ENCODE measurements around the gene NTNG2. TPM values are rescaled to one million over a fixed set of nuclear protein-coding genes. Genes with fewer than 3 reads are reported as not detected.
A peak's percentile ranks its signal among the peaks of the same experiment; 100 is the strongest.

Gene NTNG2, protein sequence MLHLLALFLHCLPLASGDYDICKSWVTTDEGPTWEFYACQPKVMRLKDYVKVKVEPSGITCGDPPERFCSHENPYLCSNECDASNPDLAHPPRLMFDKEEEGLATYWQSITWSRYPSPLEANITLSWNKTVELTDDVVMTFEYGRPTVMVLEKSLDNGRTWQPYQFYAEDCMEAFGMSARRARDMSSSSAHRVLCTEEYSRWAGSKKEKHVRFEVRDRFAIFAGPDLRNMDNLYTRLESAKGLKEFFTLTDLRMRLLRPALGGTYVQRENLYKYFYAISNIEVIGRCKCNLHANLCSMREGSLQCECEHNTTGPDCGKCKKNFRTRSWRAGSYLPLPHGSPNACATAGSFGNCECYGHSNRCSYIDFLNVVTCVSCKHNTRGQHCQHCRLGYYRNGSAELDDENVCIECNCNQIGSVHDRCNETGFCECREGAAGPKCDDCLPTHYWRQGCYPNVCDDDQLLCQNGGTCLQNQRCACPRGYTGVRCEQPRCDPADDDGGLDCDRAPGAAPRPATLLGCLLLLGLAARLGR
- 10 to 100 TPM in 4 of 9 donors, 1 to 10 TPM in 5; 1.1 to 21.6 (median 9.2) TPM for total RNA-seq
- polyA plus RNA-seq: 1 to 10 TPM in 2 of 3 donors, under 1 TPM in 1; 0.37 to 6.0 (median 2.2) TPM
- long read RNA-seq, donor 1: 0 reads
- long read RNA-seq, donor 2, partial matches to known transcripts: 0 of 1 reads
- long read RNA-seq, donor 2, other reads (novel, unspliced or antisense): 0 of 1 reads
- long read RNA-seq, donor 3, partial matches to known transcripts: 0 of 1 reads
- long read RNA-seq, donor 3, other reads (novel, unspliced or antisense): 0 of 1 reads
- long read RNA-seq, donor 4: 0 reads
- long read RNA-seq, donor 5, full-length matches to known transcripts: 8 of 22 reads
- long read RNA-seq, donor 5, partial matches to known transcripts: 1 of 22 reads
- long read RNA-seq, donor 5, other reads (novel, unspliced or antisense): 13 of 22 reads
- long read RNA-seq, donor 6: 0 reads
- long read RNA-seq, donor 7: 0 reads
- long read RNA-seq, donor 8, partial matches to known transcripts: 0 of 1 reads
- long read RNA-seq, donor 8, other reads (novel, unspliced or antisense): 0 of 1 reads
- long read RNA-seq, donor 9: 0 reads
- long read RNA-seq, donor 10: 0 reads

DNA sequence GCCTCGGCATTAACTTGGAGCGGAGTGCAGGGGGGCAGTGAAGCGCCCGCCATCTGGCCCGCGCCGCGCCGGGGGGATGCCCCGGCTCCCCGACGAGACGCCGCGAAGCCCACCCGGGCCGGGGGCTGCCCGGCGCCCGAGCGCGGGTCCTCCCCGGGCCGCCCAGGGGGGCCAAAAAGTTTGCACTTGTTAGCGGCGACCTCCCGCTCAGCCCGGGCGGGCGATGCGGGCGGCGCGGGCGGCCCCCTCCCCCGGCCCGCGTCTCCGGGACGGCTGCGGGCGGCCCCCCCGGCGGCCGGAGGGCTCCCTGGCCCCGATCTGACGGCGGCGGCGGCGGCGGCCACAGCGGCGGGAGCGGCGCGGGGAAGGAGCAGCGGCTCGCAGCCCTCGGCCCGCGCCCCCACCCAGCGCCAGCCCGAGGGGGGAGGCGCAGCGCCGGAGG lies at the start of gene NTNG2:
NTNG2 (plus strand) TSS at position 316 of the 442 bp plus-strand sequence. CDS start 4,774 bp downstream, outside the sequence.
- peak within 1 kb of the TSS in 1 of 5 donors; percentile 69 for H3K27ac ChIP-seq
- intact Hi-C loops (cut with DNase I): loop anchor here in 1 of 2 donors (10.0 kb wide), 1 partner anchor 757 kb away; no protein-coding TSS in a partner anchor
- no peaks in the 10 kb centered on the region for H3K36me3 ChIP-seq (replicated peaks in 1 of 2)
- peaks cover 17% of the 10 kb centered on the region for H3K27me3 ChIP-seq
- no peak for TF ChIP-seq POLR2A (IDR thresholded peaks at IDR 0.05)
- H3K4me3 ChIP-seq: peak within 1 kb of the TSS in 3 of 4 donors; percentile 66 to 95 (median 70)
- DNase-seq: no peak
- 0 to 2% (median 1%) methylated on average over 21 to 62 of the region's 67 CpGs; no CpG with 5 or more reads in 1 of the 4 donors for WGBS, 4 donors
- H3K9me3 ChIP-seq (replicated peaks in 1 of 3): no peaks in the 10 kb centered on the region
- H3K4me1 ChIP-seq (replicated peaks in 1 of 2): peaks cover 19 to 41% of the 10 kb centered on the region in 2 donors

DNA sequence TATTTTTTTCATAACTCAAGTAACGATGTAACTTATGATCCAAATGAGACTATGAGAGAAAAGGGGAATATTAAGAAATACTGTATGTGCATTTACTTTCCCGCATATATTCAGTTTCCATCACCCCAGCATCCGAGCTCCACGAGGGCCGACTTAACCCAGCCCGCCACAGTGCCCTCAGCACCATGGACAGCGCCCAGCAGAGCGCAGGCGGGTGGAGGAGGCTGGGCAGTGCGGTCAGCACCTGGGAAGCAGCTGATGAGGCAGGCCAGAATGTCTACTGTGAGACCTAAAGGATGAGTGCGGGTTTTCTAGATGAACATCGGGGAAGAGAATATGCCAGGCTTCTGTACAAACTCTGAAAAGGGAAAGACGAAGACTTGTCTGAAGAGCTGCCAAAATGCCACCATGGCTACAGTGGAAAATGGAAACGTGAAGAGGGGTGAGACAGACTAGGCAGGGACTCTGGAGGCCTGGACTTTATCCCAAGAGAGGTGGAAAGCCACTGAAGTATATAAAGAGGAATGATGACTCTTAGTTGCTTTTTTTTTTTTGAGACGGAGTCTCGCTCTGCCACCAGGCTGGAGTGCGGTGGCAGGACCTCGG lies 47.7 kb upstream of the NTNG2 start:
- H3K4me3 ChIP-seq: no peak overlapping the region
- no peaks in the 10 kb centered on the region for H3K36me3 ChIP-seq (replicated peaks in 1 of 2)
- TF ChIP-seq, protein P1, sequence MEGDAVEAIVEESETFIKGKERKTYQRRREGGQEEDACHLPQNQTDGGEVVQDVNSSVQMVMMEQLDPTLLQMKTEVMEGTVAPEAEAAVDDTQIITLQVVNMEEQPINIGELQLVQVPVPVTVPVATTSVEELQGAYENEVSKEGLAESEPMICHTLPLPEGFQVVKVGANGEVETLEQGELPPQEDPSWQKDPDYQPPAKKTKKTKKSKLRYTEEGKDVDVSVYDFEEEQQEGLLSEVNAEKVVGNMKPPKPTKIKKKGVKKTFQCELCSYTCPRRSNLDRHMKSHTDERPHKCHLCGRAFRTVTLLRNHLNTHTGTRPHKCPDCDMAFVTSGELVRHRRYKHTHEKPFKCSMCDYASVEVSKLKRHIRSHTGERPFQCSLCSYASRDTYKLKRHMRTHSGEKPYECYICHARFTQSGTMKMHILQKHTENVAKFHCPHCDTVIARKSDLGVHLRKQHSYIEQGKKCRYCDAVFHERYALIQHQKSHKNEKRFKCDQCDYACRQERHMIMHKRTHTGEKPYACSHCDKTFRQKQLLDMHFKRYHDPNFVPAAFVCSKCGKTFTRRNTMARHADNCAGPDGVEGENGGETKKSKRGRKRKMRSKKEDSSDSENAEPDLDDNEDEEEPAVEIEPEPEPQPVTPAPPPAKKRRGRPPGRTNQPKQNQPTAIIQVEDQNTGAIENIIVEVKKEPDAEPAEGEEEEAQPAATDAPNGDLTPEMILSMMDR (IDR thresholded peaks at IDR 0.05): no peak
- TF ChIP-seq POLR2A (IDR thresholded peaks at IDR 0.05): no peak
- no peak overlapping the region for H3K27ac ChIP-seq
- intact Hi-C loops (cut with DNase I): loop anchor here in 1 of 2 donors (10.0 kb wide), 1 partner anchor 319 kb away; no protein-coding TSS in a partner anchor
- WGBS, 4 donors: 28 to 39% (median 33%) methylated on average over 15 to 18 of the region's 18 CpGs
- peak; percentile 65 to 79 (median 70) for DNase-seq
- no peaks in the 10 kb centered on the region for H3K9me3 ChIP-seq (replicated peaks in 1 of 3)
- H3K27me3 ChIP-seq: peaks cover 4% of the 10 kb centered on the region
- H3K4me1 ChIP-seq (replicated peaks in 1 of 2): no peaks in the 10 kb centered on the region

DNA sequence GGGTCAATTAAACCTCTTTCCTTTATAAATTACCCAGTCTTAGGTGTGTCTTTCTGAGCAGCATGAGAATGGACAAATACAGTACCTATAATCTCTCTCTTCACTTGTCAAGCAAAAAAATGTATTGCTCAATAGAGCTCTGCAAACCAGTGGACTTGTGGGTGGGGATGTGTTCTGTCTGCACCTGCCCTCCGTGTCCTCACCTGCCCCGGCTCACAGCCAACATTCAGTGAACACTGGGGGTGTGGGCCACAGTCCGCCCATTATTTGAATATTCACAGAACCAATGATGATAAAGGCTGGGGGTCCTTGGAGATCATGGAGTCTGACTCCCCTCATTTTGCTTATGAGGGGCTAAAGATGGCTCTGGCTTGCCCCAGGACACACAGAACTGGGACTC lies 45.3 kb upstream of the NTNG2 start:
- Histone ChIP-seq H3K36me3 (replicated peaks in 1 of 2) (no peaks in the 10 kb centered on the region), H3K9me3 (replicated peaks in 1 of 3) (no peaks in the 10 kb centered on the region), H3K27me3 (no peaks in the 10 kb centered on the region), H3K27ac (no peak overlapping the region), H3K4me3 (no peak overlapping the region), H3K4me1 (replicated peaks in 1 of 2) (no peaks in the 10 kb centered on the region)
- DNase-seq: no peak
- intact Hi-C loops (cut with DNase I): loop anchor here in 1 of 2 donors (10.0 kb wide), 1 partner anchor 322 kb away; no protein-coding TSS in a partner anchor
- no peak for TF ChIP-seq POLR2A (IDR thresholded peaks at IDR 0.05)
- TF ChIP-seq, protein P1 (IDR thresholded peaks at IDR 0.05): no peak
- 74 to 94% (median 77%) methylated on average over 3 of the region's 3 CpGs for WGBS, 4 donors

DNA sequence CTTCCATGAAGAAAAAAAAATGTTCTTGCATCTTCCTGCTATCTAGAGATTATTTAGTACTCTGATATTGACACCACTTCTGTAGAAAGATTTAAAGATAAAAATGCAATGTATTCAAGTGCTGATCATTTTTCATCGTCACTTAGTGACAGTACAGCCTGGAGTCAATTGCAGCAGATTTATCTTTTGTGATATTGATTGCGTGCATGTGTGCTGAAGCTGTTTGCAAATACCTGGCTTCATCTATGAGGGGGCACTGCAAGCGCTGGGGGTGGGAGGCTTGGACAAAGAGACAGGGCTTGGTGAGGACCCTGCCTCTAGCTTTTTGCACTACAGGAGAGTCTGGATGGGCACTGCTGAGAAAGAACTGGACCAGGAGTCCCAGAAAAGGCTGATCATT lies 44.2 kb upstream of the NTNG2 start:
- Histone ChIP-seq H3K27me3 (peaks cover 6% of the 10 kb centered on the region), H3K36me3 (replicated peaks in 1 of 2) (no peaks in the 10 kb centered on the region), H3K4me1 (replicated peaks in 1 of 2) (no peaks in the 10 kb centered on the region), H3K4me3 (no peak overlapping the region), H3K27ac (no peak overlapping the region), H3K9me3 (replicated peaks in 1 of 3) (no peaks in the 10 kb centered on the region)
- TF ChIP-seq, protein P1 (IDR thresholded peaks at IDR 0.05): no peak
- TF ChIP-seq POLR2A (IDR thresholded peaks at IDR 0.05): no peak
- WGBS, 4 donors: 75 to 81% (median 78%) methylated on average over 3 of the region's 3 CpGs
- intact Hi-C loops (cut with DNase I): loop anchor here in 1 of 2 donors (10.0 kb wide), 1 partner anchor 323 kb away; no protein-coding TSS in a partner anchor
- DNase-seq: no peak

All from adrenal gland (tissue), 19 donors.